EL (cell line): ENCODE data around the gene HDLBP.
"Not testable (repeated sequence)": the region's sequence is repeated elsewhere in the genome, so short reads cannot be mapped to it uniquely, and the experiment has no call there.

Experiments
- DNase-seq: peaks from one replicate; pipeline ENCODE4 v3.0.0-alpha.2; 2016

Gene HDLBP

GRCh38 chr2:241334813-241335212 lies 19.3 kb upstream of the HDLBP start:
- no peak for DNase-seq

- no peak for DNase-seq
Measured at GRCh38 chr2:241330616-241330981, 15.1 kb upstream of the HDLBP start.

GRCh38 chr2:241329669-241330615 lies 14.5 kb upstream of the HDLBP start:
- DNase-seq: no peak

- DNase-seq: no peak
Measured at GRCh38 chr2:241325257-241325656, 9.8 kb upstream of the HDLBP start.

GRCh38 chr2:241324775-241325174 lies 9.3 kb upstream of the HDLBP start:
- no peak for DNase-seq

GRCh38 chr2:241323778-241324177 lies 8.3 kb upstream of the HDLBP start:
- DNase-seq: no peak

GRCh38 chr2:241321886-241322285 lies 6.4 kb upstream of the HDLBP start:
- DNase-seq: no peak

- DNase-seq: no peak
Measured at GRCh38 chr2:241321033-241321432, 5.6 kb upstream of the HDLBP start.

GRCh38 chr2:241320394-241320793 lies 4.9 kb upstream of the HDLBP start:
- DNase-seq: no peak

- DNase-seq: not testable (repeated sequence)
Measured at GRCh38 chr2:241318830-241319229, 3.4 kb upstream of the HDLBP start.

- no peak for DNase-seq
Measured at GRCh38 chr2:241317391-241317790, 1.9 kb upstream of the HDLBP start.

- DNase-seq: no peak
Measured at GRCh38 chr2:241316825-241317224, 1.4 kb upstream of the HDLBP start.

- no peak for DNase-seq
Measured at GRCh38 chr2:241315879-241316631, 583 bp upstream of the HDLBP start, which contains the start of gene SEPTIN2. Gene SEPTIN2, plus strand, starts transcription at chr2:241315925. Its CDS starts 8,308 bp downstream, at chr2:241324233.

- no peak for DNase-seq
Measured at GRCh38 chr2:241314226-241315092, 1.0 kb downstream of the HDLBP start.

GRCh38 chr2:241313543-241314095 lies 1.9 kb downstream of the HDLBP start:
- no peak for DNase-seq

- DNase-seq: peak; percentile 45
Measured at GRCh38 chr2:241312082-241312481, 3.4 kb downstream of the HDLBP start.

GRCh38 chr2:241310917-241311566 lies 4.4 kb downstream of the HDLBP start:
- DNase-seq: no peak

GRCh38 chr2:241309684-241310117 lies 5.8 kb downstream of the HDLBP start:
- DNase-seq: peak; percentile 51

- no peak for DNase-seq
Measured at GRCh38 chr2:241308832-241309500, 6.5 kb downstream of the HDLBP start.

GRCh38 chr2:241308267-241308666 lies 7.2 kb downstream of the HDLBP start:
- DNase-seq: peak; percentile 22

- no peak for DNase-seq
Measured at GRCh38 chr2:241307055-241307454, 8.4 kb downstream of the HDLBP start.
